Superior temporal gyrus (tissue), 1 donor: ENCODE data around the gene WIZ.

Experiments used
- DNase-seq: peaks from one replicate; pipeline ENCODE4 v3.0.0-alpha.2; 2016; ENCODE audit errors: extremely low spot score

WIZ gene

DNA sequence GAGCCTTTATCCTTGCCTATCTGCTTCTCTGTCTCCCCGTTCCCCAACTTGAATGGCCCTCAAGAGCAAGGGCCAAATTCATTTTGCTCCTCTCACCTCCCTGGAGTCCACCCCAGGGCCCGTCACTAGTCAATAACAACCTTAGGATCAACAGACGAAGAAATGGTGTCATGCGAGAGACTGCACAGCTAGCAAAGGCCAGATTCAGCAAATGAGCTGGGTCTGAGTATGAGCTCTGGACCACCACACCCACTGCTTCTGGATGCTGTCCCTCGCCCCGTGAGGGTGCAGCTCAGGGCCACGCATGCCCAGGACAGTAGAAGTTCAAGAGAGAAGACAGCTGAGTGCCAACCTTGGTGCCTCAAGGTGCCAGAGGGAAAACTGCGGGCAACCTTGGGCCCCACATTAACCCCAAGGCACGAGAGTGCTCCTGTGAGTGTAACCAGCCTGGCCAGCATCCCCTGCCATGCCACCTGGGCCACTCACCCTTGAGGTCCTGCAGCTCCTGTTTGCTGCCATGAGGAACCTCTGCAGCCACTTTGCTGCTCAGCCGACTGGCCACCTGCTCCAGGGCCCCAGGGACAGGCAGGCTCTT, 19.1 kb downstream of the WIZ start:
- DNase-seq, result no peak

DNA sequence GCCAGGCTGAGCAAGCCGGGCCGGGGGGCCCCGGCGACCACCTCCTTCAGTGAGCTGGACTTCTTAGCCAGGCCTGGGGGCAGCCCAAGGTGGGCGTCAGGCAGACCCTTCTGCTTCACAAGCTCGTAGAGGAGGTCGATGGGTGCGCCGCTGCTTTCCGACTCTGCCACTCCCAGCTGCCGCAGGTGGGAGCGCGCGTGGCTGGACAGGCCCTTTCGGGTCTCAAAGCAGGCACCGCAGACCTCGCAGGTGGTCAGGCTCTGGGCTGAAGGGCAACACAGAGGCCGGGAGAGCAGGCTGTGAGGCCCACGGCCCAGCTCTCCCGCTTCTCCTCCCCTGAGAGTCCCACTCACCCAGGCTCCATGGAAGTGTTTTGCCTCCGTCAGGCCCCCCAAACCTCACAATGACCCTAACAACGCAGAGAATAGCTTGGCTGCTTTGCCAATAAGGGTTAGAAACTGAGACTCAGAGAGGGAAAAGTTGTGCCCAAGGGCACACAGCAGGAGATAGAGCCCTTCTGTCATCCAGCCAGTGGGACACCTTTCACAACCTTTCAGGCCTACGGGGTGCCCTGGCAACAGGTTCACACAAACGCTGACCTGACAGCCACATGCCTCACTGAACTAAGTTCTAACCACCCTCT, 19.8 kb downstream of the WIZ start:
- DNase-seq, result no peak

DNA sequence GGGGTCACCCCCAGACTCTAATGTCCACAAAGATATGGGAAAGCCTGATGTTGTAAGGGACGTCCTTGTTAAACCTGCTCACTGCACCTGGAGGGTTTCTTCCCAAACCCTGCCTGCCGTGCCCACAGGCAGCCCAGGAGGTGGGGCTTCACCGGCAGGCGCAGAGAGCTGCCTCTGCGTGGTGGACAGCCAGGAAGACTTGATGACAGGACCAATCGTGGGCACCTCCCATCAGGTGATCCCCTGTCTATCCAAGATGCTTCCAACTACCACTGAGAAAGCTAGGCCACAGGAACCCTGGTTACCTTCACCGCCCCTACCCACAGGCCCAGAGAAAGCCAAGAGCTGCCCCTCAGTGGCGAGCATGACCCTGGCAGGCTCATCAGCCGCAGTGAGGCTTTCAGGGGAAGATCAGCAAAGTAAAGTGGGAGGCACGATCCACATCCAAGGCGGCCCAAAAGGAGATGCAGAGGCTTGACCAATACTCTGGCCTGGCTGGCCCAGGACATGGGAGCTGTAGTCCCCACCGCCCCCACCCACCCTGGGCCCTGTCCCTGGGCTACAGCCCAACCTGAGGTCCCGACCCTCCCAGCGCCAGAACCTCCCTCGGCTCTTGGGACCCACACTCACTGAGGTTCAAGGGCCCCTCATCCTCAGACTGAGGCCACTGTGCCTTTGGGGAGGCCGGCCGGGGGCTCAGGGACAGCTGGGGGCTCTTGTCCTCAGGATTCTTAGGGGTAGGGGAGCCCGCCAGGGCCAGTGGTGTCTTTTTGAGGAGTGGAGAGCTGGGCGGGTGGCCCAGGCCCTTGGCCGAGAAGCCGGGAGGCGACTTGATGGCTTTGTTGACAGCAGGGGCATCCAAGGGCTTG, 20.6 kb downstream of the WIZ start:
- no peak for DNase-seq

DNA sequence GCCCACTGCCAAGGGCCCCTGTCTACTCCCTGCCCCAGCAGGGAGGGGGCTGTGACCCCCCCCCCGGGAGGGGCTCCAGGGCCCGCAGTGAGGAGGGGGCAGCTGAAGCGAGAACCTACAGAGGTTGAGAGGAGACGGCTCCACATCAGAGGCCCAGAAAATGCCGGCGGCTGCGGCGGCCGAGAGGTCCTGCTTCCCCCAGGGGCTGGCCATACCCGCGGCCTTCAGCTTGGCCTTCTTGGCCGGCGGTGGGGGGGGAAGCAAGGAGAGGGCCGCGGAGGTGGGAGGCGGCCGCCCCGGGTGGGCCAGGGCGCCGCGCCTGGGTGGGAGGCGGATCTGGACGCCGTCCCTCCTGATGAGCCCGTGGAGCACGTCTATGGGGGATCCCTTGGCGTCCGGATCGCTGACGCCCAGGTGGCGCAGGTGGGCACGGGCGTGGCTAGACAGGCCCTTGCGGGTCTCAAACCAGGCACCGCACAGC, 21.7 kb downstream of the WIZ start:
- no peak for DNase-seq

DNA sequence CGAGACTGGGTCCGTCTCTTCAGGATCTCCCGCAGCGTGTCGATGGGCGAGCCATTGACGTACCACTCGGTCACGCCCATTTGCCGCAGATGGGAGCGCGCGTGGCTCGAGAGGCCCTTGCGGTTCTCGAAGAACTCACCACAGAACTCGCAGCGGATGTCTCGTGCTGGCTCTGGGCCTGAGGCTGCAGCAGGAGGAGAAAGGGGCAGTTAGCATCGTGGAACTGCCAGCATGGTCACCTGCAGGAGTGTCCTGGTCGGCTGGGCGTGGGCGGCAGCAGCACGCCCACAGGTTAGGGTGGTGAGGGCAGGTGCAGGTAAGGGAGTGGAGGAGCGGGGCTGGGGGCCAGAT, 22.4 kb downstream of the WIZ start:
- DNase-seq, result no peak

DNA sequence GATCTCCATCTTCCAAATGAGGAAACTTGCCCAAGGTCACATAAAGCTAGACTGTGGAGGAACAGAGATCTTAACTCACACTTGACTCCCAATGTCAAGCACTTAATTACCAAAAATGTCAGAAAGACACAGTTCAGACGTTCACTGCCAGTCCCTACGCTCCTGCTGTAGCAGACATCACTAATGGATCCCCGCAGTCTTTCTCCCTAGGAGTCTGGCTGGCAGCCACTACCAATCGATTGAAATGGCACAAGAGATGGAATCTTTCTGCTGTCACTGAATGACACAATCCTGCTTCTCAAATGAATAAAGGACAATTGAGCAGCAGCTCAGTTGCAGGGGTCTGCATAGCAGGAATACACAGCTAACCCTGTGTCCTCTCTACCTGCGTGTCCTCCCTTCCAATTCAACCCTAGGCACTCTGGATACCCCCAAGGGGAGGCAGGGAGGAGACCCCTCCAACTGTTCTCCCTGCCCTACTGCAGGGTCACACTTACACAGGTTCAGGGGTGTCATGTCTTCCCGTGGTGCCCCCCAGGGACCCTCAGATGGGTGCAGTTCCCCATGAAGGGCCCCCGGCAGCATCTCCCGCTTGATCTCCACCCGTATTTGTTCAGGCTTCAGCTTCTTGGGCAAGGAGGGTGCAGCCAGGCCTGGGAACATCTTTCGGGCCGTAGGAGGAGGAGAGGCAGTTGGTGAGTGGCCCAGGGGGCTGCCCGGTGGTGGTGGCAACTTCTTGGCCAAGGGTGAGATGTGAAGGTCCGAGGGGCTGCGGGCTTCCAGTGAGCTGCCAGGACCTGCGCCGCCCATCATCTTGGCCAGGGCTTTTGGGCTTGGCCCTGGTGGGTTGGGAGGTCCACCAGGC, 23.0 kb downstream of the WIZ start:
- no peak for DNase-seq

DNA sequence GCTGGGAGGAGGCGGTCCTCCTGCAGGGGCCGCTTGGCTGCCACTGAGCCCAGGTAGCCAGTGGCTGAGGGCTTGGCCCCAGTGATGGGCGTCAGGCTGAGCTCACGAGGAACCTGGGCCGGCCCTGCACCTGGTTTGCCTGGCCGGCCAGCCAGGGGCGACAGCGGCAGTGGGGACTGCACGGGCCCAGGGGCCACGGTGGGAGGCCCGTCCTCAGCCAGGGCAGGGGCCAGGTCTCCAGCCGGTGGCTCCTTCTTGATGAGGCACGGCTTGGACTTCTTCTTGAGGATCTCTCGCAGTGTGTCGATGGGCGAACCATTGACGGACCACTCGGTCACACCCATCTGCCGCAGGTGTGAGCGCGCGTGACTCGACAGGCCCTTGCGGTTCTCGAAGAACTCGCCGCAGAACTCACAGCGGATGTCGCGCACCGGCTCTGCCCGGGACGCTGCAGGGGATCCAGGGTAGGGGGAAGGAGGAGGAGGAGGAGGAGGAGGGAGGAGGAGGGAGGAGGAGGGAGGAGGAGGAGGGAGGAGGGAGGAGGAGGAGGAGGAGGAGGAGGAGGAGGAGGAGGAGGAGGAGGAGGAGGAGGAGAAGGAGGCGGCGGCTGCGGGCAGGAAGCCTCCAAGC, 24.3 kb downstream of the WIZ start:
- DNase-seq, result no peak

DNA sequence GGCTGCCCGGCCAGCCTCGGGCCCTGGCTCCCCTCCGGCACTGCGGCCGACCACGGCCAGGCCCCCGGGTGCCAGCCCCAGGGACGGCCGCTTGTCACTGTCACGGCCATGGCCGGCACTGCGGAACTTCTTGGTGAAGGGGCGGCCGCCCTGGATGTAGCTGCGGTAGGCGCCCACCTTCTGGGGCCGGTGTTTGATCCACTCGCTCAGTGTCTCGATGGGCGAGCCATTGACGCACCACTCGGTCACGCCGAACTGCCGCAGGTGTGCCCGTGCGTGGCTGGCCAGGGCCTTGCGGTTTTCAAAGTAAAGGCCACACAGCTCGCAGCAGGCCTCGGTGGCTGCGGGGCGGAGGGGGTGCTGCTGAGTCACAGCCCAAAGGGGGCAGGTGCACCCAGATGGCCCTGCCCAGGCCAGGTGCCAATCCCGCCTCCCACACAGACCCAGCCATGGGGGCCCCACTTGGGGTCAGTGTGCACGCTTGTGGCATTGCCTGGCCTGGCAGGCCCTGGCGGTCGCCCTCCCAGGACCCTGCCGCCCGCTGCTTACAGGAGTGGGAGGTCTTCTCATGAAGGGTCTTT, 25.0 kb downstream of the WIZ start:
- DNase-seq, result no peak

DNA sequence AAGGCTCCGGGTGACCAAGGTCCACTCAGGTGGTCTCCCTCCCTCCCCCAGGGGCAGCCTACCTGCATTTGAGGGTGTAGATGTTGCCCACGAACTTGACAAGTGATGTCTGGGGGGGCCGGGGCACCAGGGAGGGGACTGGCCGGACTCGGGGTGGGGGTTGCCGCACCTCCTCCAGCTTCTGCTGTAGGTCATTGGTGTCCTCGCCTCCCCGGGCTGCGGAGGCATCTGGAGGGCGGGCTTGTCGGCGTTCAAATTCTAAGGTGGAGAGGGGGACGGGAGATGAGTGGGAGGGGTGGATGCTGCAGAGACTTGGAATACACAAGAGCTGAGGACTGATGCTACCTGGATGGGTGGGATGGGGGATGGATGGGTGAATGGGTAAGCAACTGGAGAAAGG, 25.6 kb downstream of the WIZ start:
- no peak for DNase-seq

DNA sequence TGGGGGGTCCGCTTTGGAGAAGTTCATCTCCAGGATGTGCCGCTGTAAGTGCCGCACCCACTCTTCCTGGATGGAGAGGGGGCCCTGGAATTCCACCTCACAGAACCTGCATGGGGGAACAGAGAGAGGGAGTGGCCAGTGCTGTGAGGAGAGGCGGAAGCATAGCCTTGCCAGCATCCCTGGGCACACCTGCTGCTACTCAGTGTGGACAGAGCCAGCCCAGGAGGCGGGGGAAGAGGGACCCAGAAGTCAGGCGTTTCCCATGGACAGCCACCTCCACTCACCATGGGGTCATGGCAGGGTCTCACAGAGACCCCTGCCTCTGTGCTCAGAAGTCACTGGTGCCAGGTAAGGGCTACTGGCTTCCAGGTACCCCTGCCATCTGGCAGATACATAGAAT, 26.6 kb downstream of the WIZ start:
- no peak for DNase-seq

DNA sequence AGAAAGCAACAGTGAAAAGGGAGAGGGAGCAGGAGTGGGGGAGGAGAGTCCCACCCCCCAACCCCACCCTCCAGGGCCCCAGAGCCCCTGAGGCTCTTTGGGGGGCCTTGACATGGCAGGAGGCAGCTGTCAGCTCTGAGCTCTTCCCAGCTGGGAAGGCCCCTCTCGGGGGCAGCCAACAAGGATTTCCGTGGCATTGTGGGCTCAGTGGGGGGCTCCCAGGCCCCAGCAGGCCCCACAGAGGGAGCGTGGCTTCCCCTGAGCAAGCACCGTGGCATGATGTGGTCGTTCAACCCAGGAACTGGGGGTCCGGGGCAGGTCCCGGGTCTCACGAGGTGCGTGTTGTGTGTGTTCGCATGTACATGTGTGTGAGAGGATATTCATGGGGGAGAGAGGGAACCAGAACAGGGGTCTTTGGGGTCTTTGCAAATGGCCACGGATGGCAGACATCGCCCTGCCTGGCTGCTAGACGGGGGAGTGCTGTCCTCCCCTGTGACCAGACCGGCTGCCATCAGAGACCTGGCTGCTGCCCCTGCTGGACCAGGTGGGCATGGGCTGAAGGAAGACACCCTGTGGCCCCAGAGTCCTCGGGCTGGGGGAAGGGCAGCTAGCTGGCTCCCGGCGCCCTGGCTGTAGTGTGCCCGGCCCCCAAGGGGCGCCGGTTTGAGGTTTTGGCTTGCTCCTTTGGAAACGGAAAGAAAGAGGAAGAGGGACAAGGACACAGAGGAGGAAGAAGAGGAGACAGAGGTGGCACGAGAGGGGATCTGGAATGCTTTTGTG, 27.3 kb downstream of the WIZ start:
- DNase-seq, result no peak

DNA sequence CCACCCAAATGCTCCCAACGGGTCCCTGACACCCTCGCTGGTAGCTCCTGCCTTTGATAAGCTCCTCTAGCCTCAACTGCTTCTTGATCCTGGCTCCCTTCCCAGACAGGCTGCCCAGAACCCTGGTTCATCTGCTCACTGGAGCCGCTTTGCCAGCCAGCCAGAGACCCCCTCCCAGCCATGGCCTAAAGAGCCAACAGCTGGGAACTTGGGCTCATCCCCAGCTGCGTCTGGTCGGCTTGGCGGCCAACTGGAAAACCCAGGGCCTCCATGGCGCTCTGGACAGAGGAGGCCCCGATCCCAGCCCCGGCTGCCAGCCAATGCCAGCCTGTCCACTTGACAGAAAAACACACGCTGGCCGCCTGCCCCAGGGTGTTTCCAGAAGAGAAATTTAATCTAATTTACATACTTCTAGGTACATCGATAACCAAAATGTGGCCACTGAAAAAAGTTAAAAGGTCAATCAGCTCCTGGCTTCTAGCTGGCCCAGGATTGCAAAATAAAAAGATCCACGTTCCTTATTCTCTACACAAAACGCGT, 28.0 kb downstream of the WIZ start:
- peak; percentile 79 for DNase-seq

DNA sequence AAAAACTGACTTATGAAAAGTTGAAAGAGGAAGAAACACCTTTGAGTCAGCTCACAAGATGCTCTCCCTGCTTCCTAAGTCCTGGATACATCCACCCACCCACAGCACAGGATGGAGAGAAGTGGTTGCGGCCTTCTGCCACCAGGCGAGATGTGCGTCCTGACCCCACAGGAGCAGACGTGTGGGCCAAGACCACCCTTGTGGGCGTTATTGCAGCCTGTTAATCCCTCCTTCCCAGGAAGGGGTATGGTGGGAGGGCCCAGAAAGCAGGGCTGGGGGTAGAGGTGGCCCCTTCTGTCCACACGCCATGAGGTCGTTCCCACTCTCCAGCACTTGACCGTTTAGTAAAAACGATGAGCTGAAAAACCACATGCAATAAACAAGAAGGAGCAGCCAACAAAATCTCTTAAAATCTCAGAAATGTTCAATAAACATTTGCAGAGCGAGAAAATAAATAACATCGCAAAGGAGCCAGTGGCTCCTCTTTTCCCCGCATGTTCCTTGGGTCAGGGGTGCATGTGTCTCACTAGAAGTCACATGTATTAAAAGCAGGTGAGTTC, 28.5 kb downstream of the WIZ start:
- no peak for DNase-seq

DNA sequence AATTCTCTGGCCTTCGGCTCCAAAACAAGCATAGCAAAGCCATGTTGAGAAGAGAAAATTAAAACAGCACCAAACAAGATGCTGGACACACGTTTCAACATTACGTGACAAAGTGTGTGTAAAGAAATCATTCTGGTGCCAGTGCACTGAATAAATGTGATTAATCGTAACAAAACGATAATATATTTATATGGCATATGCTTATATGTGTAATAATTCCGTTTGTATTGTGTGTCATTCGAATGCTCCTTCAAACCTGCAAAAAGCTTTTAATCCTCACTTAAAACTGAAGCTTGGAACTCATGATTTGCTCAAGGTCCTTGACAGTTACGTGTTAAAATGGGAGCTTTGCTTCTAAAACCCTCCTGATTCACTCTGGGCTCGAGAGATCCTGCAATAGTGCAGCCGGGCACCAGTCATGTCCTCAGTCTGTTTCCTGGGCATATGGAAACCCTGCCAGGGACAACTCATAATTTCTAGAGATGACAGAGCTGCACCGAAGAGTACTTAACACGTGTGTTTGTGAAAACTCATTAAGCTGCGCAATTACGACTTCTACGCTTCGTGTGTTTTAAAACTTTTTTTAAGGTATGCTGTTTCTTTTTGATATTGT, 30.2 kb downstream of the WIZ start:
- no peak for DNase-seq

DNA sequence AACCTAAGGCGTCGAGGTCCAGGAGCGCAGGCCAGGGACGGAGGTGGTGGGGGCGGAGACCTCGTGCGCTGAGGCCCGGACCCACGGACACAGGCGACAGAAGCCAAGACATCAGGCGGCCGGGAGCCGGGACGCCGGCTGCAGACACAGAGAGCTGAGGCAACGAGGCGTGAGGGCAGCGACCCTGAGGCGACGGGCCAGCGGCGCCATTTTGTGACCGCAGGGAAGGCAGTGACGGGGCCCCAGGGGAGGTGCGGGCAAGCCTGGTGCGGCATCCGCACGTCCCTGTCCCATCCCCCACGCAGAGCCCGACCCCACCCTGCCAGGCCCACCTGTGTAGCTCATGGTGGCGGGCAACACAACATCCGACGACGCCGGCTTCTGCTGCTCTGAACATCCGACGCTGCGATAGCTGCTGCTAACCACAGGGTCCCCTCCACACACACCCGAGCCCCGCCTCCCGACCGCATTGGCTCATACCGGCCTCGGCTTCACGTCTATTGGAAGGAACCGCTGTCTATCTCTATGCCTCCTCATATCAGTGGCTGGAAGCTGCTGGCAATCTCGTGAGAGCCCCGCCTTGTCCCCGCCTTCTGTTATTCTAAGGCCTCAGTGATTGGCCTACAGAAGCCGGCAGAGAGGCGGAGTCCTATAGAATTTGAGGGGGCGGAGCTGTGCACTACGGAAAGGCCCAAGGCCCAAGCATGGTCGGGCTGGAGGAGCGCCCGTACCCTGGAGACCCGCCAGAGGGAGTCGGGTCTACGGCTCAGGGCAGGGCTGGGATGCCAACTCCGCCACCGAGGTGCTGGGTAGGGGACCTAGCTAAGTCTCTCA, 31.0 kb downstream of the WIZ start, which contains the start of gene AKAP8L:
Gene AKAP8L (minus strand): TSS at position 410 of the 834 bp plus-strand sequence. CDS start 65 bp downstream, at position 345.
- DNase-seq, result peak; percentile 99

DNA sequence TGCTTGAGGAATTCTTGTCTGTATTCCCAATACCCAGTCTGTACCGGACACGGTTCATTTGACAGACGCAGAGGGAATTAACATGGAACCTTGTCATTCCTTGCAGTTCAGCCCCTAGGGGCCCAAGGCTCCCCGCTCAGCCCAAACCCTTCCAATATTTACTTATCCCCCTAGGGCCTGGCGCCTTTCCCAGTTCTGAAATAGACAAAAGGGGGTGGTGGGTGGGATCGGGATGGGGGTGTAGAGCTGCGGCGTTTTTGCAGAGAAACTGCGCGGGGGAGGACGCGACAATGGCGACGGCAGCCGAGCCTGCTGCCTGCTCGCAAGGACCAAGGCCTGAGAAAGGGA, 31.6 kb downstream of the WIZ start:
- no peak for DNase-seq

DNA sequence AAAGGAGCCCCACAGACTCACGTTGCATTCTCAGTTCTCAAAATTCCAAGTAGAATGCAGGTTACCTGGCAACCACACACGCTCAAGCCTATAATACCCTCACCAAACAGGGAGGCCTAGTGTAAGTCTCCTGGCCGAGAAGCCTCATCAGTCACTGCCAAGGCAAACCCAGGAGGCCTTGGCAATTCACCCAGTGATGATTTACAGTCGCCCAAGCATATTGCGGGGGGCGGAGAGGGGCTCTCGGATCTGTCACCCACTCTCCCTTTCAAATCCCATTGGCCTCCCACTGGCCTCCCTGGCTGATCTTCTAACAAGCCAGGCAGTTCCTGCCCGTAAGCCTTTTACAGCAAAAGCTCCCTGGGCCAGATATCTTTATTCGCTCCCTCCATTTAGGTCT, 32.1 kb downstream of the WIZ start:
- no peak for DNase-seq

DNA sequence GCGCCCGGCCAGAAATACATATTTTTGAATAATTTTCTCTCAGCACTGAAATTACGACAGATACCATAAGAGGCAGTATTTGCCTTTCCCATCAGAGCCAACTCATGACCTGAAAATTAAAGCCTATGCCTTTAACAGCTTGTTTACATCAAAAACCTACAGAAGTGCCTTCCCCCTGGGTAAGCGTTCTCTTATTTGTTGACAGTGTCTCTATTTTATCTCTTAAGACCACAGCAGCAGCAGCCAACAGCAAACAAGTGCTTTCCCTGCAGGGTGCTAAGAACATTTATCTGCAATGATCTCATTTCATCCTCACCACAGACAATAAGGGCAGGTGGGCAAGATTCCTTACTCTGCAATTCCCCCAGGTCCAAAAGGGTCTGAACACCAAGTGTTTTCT, 36.9 kb downstream of the WIZ start:
- DNase-seq, result peak; percentile 24
